GF-D8 (cell line): ENCODE measurements around the gene DCLK2.

ENCODE experiments used
- DNase-seq: peaks from one replicate; lab custom pipeline; 2025; lab: John Stamatoyannopoulos, UW

DCLK2 gene

DNA sequence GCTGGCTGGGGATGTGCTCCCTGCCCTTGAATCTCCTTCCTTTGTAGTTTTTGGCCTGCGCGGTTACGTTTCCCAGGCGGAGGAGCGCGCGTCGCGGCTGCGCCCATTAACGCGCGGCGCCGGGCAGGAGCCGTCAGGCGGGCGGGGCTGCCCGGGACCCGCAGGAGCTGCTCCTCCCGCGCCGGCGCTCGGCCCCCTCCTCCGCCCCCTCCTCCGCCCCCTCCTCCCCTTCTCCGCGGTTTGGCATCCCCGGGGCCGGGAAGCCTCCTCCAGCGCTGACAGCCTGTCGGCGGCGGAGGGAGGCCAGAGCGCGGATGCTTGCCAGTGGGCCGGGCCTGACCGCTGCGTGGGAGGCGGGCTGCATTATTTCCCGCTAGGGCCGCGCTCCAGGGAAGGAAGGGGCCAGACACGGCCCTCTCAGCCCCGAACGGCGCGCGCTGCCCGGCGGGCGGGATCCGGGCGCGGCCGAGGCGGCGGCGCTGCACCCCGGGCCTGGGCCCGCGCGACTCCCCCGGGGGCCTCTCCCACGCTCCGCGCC lies at the start of gene DCLK2:
TSS of gene DCLK2 (plus strand) at position 405 of the 538 bp plus-strand sequence. CDS start 583 bp downstream, outside the sequence.
- DNase-seq = no peak

DNA sequence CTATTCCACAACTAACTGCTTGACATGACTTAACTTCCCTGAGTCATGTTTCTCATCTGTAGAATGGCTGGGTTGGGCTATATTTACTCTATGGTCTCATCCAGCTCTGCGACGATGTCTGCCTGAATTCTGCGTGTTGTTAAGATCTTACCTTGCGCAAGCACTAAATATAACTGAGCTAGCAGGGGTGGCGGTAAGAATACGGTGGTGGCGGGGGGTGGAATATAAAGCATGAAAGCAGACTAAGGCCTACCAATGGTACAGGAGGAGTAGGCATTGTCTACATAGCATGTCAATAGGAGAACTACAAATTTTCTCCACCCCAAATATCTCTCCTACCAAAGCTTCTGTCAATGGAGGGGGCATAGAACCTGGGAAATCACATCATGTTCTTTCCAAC lies 45.7 kb upstream of the DCLK2 start:
- no peak for DNase-seq

DNA sequence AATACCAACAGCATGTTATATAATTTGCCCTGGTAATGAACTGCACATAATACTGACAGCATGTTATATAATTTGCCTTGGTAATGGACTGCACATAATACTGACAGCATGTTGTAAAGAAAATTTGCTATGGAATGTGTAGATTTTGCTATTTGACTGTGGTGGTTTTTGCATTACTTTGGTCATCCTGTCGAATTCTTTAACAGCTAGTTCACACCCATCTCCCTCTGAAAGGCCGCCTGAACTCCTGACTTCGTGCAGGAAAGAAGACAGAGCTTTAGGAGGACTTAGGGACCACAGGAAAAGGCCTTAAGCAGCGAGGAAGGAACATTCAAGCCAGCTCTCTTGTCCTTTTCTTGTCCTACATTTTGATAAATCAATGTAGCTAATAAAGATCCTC lies 45.2 kb upstream of the DCLK2 start:
- DNase-seq = no peak

GRCh38 chr4:150033901-150034300 lies 44.3 kb upstream of the DCLK2 start:
- no peak for DNase-seq

GRCh38 chr4:150037251-150037856 lies 40.9 kb upstream of the DCLK2 start:
- DNase-seq = no peak

- no peak for DNase-seq
These were observed 39.7 kb upstream of the DCLK2 start for GRCh38 chr4:150038335-150039076.

GRCh38 chr4:150039274-150040127 lies 38.7 kb upstream of the DCLK2 start:
- DNase-seq = no peak

- DNase-seq = no peak
These were observed 33.7 kb upstream of the DCLK2 start for GRCh38 chr4:150044517-150044916.

- no peak for DNase-seq
These were observed 32.8 kb upstream of the DCLK2 start for GRCh38 chr4:150045410-150045809.

DNA sequence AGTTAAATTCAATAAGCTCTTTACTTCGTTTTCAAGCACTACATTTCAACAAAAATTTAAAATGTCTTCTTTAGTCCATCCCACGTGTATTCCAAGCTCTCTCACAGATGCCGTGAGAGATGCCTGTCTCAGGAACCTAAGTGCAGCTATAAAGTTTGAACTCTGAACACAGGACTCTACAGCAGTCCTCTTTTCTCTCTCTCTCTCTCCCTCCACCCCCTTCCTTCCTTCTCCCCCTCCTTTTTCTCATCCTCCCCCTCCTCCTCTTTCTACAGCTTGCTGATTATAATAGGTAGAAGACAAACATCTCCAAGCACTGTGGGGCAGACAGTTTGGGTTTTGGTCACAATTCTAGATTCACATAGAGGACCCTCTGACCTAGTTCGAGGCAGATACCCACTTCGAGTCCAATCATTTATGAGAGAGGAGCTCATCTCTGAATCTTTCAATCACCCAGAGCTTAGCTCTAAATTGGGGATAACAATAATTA lies 31.5 kb upstream of the DCLK2 start:
- no peak for DNase-seq

- no peak for DNase-seq
These were observed 30.7 kb upstream of the DCLK2 start for GRCh38 chr4:150047546-150047945.

- no peak for DNase-seq
These were observed 28.6 kb upstream of the DCLK2 start for GRCh38 chr4:150049682-150050081.

DNA sequence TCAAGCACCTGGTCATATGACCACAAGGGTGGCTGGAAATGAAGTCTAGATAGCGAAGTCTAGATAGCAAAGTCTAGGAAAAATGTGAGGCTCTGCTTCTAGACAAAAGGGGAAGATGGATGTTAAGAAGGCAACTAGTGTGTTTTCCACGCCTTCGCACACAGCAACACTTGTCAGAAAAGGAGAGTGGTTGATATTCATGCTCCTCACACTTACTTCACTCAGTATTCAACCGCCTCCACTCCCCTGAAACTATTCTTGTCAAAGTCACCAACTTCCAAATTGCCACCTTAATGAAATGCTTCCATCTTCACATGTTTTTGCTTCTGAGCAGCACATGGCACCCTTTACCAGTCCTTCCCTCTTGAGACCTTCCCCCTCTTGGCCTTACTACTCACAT lies 27.7 kb upstream of the DCLK2 start:
- no peak for DNase-seq

DNA sequence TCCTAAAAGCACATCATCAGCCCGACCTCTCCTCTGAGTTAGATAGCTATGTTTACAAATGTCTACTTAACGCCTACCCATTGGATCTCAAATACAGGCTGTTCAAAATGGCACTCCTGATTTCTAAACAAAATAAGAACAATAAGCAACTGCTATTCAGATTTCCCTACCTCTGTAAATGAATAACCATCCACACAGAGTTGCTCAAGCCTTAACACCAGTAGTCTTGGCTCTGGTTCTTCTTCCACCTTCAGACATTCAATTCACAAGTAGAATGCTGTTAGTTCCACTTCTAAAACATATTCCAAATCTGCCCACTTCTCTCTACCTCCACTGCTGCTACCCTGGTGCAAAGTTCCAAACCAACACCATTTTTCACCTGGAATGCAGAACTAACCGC lies 27.1 kb upstream of the DCLK2 start:
- DNase-seq = no peak

DNA sequence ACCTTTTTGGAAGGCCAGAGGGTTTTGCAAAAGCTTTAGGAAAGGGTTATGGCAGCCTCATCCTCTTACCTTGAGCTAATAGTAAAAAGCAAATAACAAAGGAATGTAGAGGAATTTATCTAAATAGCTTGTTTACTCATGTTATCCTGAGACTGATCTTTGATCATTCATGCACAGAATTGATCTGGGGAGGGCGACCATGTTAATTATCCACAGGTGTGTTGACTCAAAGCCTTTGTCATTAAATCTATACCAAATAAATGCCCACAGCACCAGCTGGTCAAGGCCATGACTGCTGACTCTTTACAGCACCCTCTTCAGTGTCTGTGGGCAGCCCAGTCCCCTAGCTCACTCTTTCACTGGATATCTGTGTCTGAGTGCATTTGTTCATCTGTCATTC lies 22.8 kb upstream of the DCLK2 start:
- DNase-seq = no peak

- no peak for DNase-seq
These were observed 21.7 kb upstream of the DCLK2 start for GRCh38 chr4:150056569-150056968.

- DNase-seq = no peak
These were observed 17.0 kb upstream of the DCLK2 start for GRCh38 chr4:150061086-150061776.

DNA sequence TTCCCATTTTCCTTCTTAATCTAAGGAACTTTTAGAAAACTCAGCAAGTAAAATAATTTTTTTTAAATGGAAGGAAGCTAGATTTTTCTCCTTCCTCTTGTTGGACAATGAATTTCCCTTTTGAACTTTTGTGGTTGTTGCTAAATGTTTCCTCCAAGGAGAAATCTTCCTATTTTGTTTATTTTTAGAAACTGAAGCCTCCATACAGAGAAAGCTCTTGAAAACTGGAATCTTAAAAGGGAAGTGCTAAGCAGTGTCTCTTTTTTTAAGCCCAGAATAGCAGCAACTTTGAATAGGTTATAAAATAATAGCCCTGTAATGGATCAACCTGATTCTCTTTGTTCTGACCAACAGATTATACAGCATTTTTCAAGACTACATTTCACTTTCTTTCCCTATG lies 15.1 kb upstream of the DCLK2 start:
- DNase-seq = no peak

DNA sequence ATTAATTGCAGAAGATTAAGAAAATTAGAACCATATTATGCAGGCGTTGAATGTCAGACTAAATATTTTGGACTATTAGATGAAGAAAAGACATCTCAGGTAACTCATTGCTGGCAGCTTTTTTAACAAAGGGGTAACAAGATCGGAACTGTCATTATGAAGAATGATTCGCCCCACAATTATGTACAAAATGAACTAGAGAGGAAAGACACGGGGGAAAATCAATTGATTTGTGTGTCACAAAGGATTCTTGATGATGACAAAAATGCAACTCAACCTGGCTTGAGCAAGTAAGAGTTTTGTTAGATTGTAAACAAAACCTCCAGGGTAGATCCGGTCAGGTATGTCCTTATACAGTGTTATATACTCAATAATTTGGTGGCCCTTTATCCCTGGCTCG lies 12.5 kb upstream of the DCLK2 start:
- no peak for DNase-seq

DNA sequence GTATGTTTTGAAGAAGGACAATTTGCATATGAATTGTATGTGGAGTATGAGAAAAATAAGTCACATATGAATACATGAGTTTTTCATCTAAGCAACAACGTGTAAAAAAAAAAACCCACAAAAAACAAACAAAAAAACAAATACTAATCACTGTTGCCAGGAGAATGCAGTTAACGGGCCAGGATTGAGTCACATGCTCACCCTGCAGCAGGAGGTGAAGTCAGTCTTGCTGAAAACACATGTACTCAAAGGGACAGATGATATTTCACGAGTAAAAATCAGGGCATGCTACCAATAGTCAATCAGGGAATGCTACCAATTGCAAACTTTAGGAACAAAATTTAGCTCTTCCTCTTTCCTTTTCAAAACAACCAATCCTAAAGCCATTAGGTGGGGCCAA lies 10.4 kb upstream of the DCLK2 start:
- no peak for DNase-seq

DNA sequence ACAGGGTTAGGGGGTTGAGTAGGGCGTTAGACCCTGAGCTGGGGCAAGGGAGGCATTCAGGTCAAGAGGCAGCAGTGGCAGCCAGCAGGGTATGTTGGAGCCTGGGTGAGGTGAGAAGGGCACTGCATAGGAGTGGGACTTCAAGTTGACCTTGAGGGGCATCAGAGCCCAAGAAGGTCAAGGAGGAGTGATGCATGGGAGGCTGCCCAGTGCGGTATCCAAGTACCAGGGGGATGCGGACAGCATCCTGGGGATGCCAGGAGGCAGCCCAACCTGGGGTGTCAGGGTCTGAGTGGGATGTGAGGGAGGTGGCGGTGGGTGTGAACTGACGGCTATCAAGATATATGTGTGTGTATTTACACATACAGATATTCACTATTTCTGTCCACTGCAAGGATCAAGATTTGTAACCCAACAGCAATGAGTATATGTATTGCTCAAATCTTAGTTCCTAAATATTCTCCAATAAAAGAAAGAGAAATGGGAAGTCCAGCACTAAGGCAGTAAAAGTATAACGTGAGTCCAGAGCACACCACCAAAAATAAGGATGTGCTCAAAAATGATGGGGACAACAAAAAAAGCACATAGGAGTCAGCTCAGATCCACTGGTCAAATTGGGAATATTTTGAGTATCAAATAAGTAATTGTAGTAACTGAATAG lies 9.8 kb upstream of the DCLK2 start:
- DNase-seq = no peak
